ENCODE data around the gene ZMYM4.
"Not testable (repeated sequence)": the region's sequence is repeated elsewhere in the genome, so short reads cannot be mapped to it uniquely, and the experiment has no call there.

The ZMYM4 gene

GRCh38 chr1:35326246-35326866 lies 57.8 kb downstream of the ZMYM4 start:
- DNase-seq (ENCODE audit: low read depth), result no peak

DNA sequence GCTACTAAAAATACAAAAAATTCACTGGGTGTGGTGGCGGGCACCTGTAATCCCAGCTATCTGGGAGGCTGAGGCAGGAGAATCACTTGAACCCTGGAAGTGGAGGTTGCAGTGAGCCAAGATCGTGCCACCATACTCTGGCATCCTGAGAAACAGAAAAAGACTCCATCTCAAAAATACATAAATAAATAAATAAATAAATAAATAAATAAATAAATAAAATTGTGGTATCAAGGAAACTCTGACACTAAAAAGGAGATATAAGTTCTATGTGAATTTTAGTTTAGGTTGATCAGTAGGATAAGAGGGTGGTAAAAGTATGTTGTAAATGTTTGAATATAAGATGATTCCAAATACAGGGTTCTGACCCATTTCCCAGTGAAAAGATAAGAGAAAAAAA lies 63.1 kb downstream of the ZMYM4 start:
- DNase-seq (ENCODE audit: low read depth), result not testable (repeated sequence)

- no peak for DNase-seq (ENCODE audit: low read depth)
Measured at GRCh38 chr1:35334485-35334884, 66.0 kb downstream of the ZMYM4 start.

GRCh38 chr1:35340519-35340918 lies 72.0 kb downstream of the ZMYM4 start:
- no peak for DNase-seq (ENCODE audit: low read depth)

DNA sequence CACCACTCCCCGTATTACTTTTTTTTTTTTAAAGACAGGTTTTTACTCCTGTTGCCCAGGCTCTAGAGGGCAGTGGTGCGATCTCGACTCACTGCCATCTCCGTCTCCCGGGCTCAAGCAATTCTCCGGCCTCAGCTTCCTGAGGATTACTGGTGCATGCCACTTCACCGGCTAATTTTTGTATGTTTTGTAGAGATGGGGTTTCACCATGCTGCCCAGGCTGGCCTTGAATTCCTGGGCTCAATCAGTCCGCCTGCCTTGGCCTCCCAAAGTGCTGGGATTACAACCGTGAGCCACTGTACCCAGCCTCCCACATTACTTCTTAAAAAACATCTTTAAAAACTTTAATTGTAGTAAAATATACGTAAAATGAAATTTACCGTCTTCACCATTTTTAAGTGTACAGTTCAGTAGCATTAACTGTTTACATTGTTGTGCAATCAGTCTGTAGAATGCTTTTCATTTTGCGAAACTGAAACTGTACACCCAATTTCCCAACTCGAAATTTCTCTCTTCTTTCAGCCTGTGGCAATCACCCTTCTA lies 77.0 kb downstream of the ZMYM4 start:
- no peak for DNase-seq (ENCODE audit: low read depth)

- DNase-seq (ENCODE audit: low read depth), result no peak
Measured at GRCh38 chr1:35350872-35351271, 82.4 kb downstream of the ZMYM4 start.

GRCh38 chr1:35359995-35360394 lies 91.5 kb downstream of the ZMYM4 start:
- no peak for DNase-seq (ENCODE audit: low read depth)

DNA sequence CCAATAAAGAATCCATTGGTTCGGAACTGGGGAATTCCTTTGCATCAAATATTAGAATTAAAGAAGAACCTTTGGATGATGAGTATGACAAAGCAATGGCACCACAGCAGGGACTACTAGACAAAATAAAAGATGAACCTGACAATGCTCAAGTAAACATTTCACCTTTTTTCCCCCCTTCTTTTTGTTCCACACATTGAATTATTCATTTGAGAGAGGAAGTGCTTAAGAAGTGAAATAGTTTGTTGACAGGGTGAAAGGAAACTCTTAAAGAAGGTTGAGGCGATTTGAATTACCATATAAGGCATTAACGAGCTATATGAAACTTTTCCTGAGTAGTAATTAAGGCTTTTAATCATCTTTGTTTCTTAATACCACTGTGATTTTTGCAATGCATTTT lies 93.1 kb downstream of the ZMYM4 start:
- no peak for DNase-seq (ENCODE audit: low read depth)

DNA sequence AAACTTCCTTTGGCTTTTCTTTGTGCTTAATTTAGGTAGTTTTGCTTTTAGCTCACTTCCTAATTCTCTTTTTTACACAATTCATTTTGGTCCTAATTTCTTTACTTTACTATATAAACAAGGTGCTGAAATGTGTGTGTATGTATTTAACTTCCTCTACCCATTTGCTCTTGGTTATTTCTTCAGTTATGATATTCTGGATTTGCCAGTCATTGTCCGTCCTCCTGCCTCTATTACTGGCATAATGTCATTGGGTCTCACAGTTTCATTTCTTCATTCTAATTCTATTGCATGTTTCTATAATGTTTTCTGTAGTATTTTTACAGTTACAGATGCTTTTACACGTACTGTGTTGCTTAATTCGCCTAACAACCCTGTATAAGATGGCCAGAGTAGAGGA lies 96.2 kb downstream of the ZMYM4 start:
- DNase-seq (ENCODE audit: low read depth), result no peak

- no peak for DNase-seq (ENCODE audit: low read depth)
Measured at GRCh38 chr1:35367914-35368313, 99.4 kb downstream of the ZMYM4 start.

GRCh38 chr1:35369922-35370671 lies 101.6 kb downstream of the ZMYM4 start:
- DNase-seq (ENCODE audit: low read depth), result no peak

DNA sequence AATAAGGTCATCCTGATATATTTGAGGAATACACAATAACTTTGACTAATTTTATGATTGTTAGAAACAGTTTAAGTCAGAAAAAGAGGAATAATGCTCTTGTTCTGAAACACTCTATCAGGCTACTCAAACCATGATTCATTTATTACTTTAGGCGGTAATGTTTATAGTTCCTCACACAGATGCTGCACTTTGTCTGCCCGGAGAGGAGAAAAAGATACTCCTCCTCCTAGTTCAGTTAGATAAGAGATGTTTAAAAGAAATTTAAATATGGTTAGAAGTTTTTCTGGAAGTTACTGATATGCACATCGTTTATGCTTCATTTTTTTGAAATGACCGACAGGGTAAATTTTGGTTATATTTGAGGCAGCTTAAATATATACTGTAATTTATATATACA lies 103.0 kb downstream of the ZMYM4 start:
- DNase-seq (ENCODE audit: low read depth), result no peak

DNA sequence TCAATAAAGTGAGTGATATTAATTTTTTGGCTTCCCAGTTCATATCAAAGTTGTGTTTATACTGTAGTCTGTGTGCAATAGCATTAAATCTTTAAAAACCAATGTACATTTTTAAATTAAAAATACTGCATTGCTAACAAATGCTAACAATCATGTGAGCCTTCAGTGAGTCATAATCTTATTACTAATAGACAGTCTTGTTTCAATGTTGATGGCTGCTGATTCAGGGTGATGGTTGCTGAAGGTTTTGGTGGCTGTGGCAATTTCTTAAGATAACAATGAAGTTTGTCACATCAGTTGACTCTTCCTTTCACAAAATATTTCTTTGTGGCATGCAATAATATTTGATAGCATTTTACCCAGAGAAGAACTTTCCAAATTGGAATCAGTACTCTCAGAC lies 109.0 kb downstream of the ZMYM4 start:
- no peak for DNase-seq (ENCODE audit: low read depth)

DNA sequence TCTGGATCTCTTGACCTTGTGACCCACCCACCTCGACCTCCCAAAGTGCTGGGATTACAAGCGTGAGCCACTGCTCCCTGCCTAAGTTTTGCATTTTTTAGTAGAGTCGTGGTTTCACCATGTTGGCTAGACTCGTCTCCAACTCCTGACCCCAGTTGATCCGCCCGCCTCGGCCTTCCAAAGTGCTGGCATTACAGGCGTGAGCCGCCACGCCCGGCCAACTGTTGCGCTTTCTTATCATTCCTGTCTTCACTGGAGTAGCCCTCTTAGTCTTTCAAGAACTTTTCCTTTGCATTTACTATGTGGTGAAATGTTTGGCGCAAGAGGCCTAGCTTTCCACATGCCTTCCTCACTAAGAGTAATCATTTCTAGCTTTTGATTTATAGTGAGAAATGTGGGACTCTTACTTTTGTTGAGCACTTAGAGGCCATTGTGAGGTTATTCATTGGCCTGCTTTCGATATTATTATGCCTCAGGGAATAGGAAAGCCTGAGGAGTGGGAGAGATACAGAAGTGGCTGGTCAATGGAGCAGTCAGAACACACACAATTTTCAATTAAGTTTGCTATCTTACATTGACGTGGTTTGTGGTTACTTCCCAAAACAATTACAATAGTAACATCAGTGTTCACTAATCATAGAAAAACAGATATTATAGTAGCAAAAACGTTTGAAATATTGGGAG lies 111.0 kb downstream of the ZMYM4 start:
- no peak for DNase-seq (ENCODE audit: low read depth)

DNA sequence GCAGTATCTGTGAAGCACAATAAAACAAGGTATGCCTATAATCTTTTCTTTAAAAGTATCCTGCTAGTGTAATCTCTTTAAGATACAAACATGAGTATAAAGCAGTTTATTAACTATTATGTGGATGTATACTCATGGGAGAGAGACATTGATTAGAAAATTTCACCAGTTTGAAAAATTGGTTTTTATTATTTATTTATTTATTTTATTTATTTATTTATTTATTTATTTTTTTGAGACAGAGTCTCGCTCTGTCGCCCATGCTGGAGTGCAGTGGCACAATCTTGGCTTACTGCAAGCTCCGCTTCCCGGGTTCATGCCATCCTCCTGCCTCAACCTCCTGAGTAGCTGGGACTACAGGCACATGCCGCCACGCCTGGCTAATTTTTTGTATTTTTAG lies 111.6 kb downstream of the ZMYM4 start:
- DNase-seq (ENCODE audit: low read depth), result not testable (repeated sequence)

DNA sequence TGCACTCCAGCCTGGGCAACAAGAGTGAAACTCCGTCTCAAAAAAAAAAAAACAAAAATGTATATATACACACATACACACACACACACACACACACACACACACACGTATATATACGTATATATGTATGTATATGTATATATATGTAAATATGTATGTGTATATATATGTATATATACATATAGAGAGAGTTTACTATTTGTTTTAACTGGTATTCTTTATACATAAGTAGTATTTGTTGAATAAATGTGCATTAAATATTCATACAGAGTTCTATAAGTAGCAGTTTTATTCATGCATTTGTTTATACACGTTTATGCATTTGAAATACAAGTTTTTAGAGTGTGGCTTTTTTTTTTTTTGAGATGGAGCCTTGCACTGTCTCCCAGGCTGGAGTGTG lies 113.6 kb downstream of the ZMYM4 start:
- DNase-seq (ENCODE audit: low read depth), result no peak

DNA sequence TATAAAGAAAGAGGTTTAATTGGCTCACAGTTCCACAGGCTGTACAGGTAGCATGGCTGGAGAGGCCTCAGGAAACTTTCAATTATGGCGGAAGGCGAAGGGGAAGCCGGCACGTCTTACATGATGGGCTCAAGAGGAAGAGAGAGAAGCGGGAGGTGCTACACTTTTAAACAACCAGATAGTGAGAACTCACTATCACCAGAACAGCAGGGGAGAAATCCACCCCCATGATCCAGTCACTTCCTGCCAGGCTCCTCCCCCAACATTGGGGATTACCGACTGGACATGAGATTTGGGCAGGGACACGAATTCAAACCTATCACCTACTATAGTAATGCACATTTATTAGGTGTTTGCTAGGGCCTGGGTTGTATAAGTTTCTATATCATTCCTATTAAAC lies 117.8 kb downstream of the ZMYM4 start:
- no peak for DNase-seq (ENCODE audit: low read depth)

DNA sequence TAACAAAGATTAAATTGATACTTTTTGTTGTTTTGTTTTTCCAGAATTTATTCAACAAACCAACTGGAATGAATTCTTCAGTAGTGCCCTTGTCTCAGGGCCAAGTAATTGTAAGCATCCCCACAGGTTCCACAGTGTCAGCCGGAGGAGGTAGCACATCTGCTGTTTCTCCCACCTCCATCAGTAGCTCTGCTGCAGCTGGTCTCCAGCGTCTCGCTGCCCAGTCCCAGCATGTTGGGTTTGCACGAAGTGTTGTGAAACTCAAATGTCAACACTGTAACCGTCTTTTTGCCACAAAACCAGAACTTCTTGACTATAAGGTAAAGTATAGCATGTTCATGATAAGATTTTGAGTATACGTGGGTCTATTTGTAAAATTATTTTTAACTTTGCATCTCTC lies 118.5 kb downstream of the ZMYM4 start:
- DNase-seq (ENCODE audit: low read depth), result no peak

GRCh38 chr1:35390600-35391494 lies 122.3 kb downstream of the ZMYM4 start:
- no peak for DNase-seq (ENCODE audit: low read depth)

- DNase-seq (ENCODE audit: low read depth), result no peak
Measured at GRCh38 chr1:35394386-35394785, 125.9 kb downstream of the ZMYM4 start.

- DNase-seq (ENCODE audit: low read depth), result no peak
Measured at GRCh38 chr1:35398739-35399138, 130.2 kb downstream of the ZMYM4 start.

- no peak for DNase-seq (ENCODE audit: low read depth)
Measured at GRCh38 chr1:35401049-35401448, 132.5 kb downstream of the ZMYM4 start.
